ENCODE measurements around the gene APCS.

The APCS gene

GRCh38 chr1:159594625-159595405 is 7.2 kb downstream of the APCS start:
- H3K79me2 ChIP-seq (ENCODE audit: low read length) = no peaks in the 10 kb centered on the region
- no peaks in the 10 kb centered on the region for H3K27me3 ChIP-seq (replicated peaks; ENCODE audit: insufficient read depth, low read length)
- H3K27ac ChIP-seq (ENCODE audit: low read length) = no peak overlapping the region
- H3K36me3 ChIP-seq (replicated peaks; ENCODE audit: insufficient read depth, low read length) = no peaks in the 10 kb centered on the region
- H3K9me3 ChIP-seq (replicated peaks; ENCODE audit: insufficient read depth, low read length) = no peaks in the 10 kb centered on the region
- TF ChIP-seq CTCF (IDR thresholded peaks at IDR 0.05; ENCODE audit: low read length) (no peak), EZH2 (optimal IDR thresholded peaks at IDR 0.05; ENCODE audit: low read depth, low read length) (no peak), EZH2phosphoT487 (IDR thresholded peaks at IDR 0.05; ENCODE audit: low read length) (no peak)
- no peak overlapping the region for H2AFZ ChIP-seq (ENCODE audit: low read length)
- no peaks in the 10 kb centered on the region for H4K20me1 ChIP-seq (ENCODE audit: insufficient read depth, low read length)
- no peaks in the 10 kb centered on the region for H3K9me2 ChIP-seq (replicated peaks; ENCODE audit: insufficient read depth, low read length)
- no peak overlapping the region for H3K9ac ChIP-seq (ENCODE audit: low read length)
- no peak overlapping the region for H3K4me2 ChIP-seq (ENCODE audit: low read depth, low read length)
- H3K4me3 ChIP-seq (ENCODE audit: low read length) = no peak overlapping the region
- H3F3A ChIP-seq (ENCODE audit: insufficient read depth, low read length) = no peaks in the 10 kb centered on the region
- DNase-seq = no peak
- no peaks in the 10 kb centered on the region for H3K4me1 ChIP-seq (ENCODE audit: low read length)

GRCh38 chr1:159598196-159598595 is 10.6 kb downstream of the APCS start:
- Histone ChIP-seq H3K9me3 (replicated peaks; ENCODE audit: insufficient read depth, low read length) (no peaks in the 10 kb centered on the region), H3K9me2 (replicated peaks; ENCODE audit: insufficient read depth, low read length) (no peaks in the 10 kb centered on the region), H2AFZ (ENCODE audit: low read length) (no peak overlapping the region), H4K20me1 (ENCODE audit: insufficient read depth, low read length) (no peaks in the 10 kb centered on the region), H3K4me3 (ENCODE audit: low read length) (no peak overlapping the region), H3K4me2 (ENCODE audit: low read depth, low read length) (no peak overlapping the region), H3K79me2 (ENCODE audit: low read length) (no peaks in the 10 kb centered on the region), H3K27ac (ENCODE audit: low read length) (no peak overlapping the region), H3K4me1 (ENCODE audit: low read length) (no peaks in the 10 kb centered on the region), H3K27me3 (replicated peaks; ENCODE audit: insufficient read depth, low read length) (no peaks in the 10 kb centered on the region), H3F3A (ENCODE audit: insufficient read depth, low read length) (no peaks in the 10 kb centered on the region), H3K36me3 (replicated peaks; ENCODE audit: insufficient read depth, low read length) (no peaks in the 10 kb centered on the region), H3K9ac (ENCODE audit: low read length) (no peak overlapping the region)
- TF ChIP-seq EZH2 (optimal IDR thresholded peaks at IDR 0.05; ENCODE audit: low read depth, low read length) (no peak), CTCF (IDR thresholded peaks at IDR 0.05; ENCODE audit: low read length) (no peak), EZH2phosphoT487 (IDR thresholded peaks at IDR 0.05; ENCODE audit: low read length) (no peak)
- no peak for DNase-seq

GRCh38 chr1:159600894-159601293 is 13.3 kb downstream of the APCS start:
- no peaks in the 10 kb centered on the region for H3K79me2 ChIP-seq (ENCODE audit: low read length)
- H4K20me1 ChIP-seq (ENCODE audit: insufficient read depth, low read length) = no peaks in the 10 kb centered on the region
- no peaks in the 10 kb centered on the region for H3K9me2 ChIP-seq (replicated peaks; ENCODE audit: insufficient read depth, low read length)
- H3K36me3 ChIP-seq (replicated peaks; ENCODE audit: insufficient read depth, low read length) = no peaks in the 10 kb centered on the region
- no peak overlapping the region for H3K9ac ChIP-seq (ENCODE audit: low read length)
- no peak overlapping the region for H3K27ac ChIP-seq (ENCODE audit: low read length)
- no peak overlapping the region for H3K4me2 ChIP-seq (ENCODE audit: low read depth, low read length)
- no peak overlapping the region for H2AFZ ChIP-seq (ENCODE audit: low read length)
- H3K27me3 ChIP-seq (replicated peaks; ENCODE audit: insufficient read depth, low read length) = no peaks in the 10 kb centered on the region
- H3F3A ChIP-seq (ENCODE audit: insufficient read depth, low read length) = no peaks in the 10 kb centered on the region
- no peaks in the 10 kb centered on the region for H3K9me3 ChIP-seq (replicated peaks; ENCODE audit: insufficient read depth, low read length)
- DNase-seq = no peak
- no peak overlapping the region for H3K4me3 ChIP-seq (ENCODE audit: low read length)
- H3K4me1 ChIP-seq (ENCODE audit: low read length) = no peaks in the 10 kb centered on the region
- TF ChIP-seq EZH2 (optimal IDR thresholded peaks at IDR 0.05; ENCODE audit: low read depth, low read length) = no peak
- TF ChIP-seq CTCF (IDR thresholded peaks at IDR 0.05; ENCODE audit: low read length) = no peak
- TF ChIP-seq EZH2phosphoT487 (IDR thresholded peaks at IDR 0.05; ENCODE audit: low read length) = no peak
